Measurements from ENCODE around the gene PDZD8.

DNA sequence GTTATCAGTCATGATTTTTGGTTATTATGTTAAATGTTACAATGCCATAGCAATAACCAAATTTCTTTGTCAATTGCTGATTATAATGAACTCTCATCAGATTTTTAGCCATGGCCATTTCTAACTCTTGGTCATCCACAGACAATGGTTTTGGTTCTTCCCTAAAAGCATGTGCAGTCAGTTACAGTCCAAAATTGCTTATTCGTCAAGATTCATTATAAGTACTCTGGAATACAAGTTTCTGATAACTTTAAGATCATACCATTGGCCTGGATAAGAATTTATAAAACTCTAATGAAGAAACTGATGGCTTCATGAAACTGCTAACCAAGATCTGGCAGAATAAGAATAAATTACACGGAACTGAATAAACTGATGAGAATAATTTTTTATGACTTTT, 50.9 kb downstream of the PDZD8 start:
- TF ChIP-seq, protein P1, sequence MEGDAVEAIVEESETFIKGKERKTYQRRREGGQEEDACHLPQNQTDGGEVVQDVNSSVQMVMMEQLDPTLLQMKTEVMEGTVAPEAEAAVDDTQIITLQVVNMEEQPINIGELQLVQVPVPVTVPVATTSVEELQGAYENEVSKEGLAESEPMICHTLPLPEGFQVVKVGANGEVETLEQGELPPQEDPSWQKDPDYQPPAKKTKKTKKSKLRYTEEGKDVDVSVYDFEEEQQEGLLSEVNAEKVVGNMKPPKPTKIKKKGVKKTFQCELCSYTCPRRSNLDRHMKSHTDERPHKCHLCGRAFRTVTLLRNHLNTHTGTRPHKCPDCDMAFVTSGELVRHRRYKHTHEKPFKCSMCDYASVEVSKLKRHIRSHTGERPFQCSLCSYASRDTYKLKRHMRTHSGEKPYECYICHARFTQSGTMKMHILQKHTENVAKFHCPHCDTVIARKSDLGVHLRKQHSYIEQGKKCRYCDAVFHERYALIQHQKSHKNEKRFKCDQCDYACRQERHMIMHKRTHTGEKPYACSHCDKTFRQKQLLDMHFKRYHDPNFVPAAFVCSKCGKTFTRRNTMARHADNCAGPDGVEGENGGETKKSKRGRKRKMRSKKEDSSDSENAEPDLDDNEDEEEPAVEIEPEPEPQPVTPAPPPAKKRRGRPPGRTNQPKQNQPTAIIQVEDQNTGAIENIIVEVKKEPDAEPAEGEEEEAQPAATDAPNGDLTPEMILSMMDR (optimal IDR thresholded peaks at IDR 0.05 in 1 of 3, IDR thresholded peaks at IDR 0.05 in 1 of 3, conservative IDR thresholded peaks at IDR 0.05 in 1 of 3; ENCODE audit: extremely low read depth in 1 of 3, insufficient read depth in 2 of 3, low read length in 3 of 3) = no peak
- no peak for TF ChIP-seq EZH2 (IDR thresholded peaks at IDR 0.05; ENCODE audit: low read length)
